Osteocyte (in vitro differentiated cells): Measurements from ENCODE around the gene LRRC45. TPM values are rescaled to one million over a fixed set of nuclear protein-coding genes. Genes with fewer than 3 reads are reported as not detected.
A peak's percentile ranks its signal among the peaks of the same experiment; 100 is the strongest.

Experiments used
- DNase-seq: peaks from one replicate; pipeline ENCODE4 v3.0.0; 2021; ENCODE audit warnings: mixed read lengths; ENCODE audit not compliant: unreplicated experiment; ENCODE audit errors: extremely low spot score
- H3K27ac Mint-ChIP-seq: one replicate; pipeline ENCODE4 v1.8.0; 2021; ENCODE audit warnings: mild to moderate bottlenecking, mixed read lengths; ENCODE audit not compliant: unreplicated experiment
- H3K27me3 Mint-ChIP-seq: one replicate; pipeline ENCODE4 v1.8.0; 2021; ENCODE audit warnings: mixed read lengths; ENCODE audit not compliant: unreplicated experiment
- H3K36me3 Mint-ChIP-seq: one replicate; pipeline ENCODE4 v1.8.0; 2021; ENCODE audit warnings: mixed read lengths; ENCODE audit not compliant: unreplicated experiment
- H3K4me1 Mint-ChIP-seq: one replicate; pipeline ENCODE4 v1.8.0; 2021; ENCODE audit warnings: mixed read lengths; ENCODE audit not compliant: unreplicated experiment
- H3K4me3 Mint-ChIP-seq: one replicate; pipeline ENCODE4 v1.8.0; 2021; ENCODE audit warnings: mild to moderate bottlenecking, moderate library complexity, mixed read lengths; ENCODE audit not compliant: unreplicated experiment
- H3K9me3 Mint-ChIP-seq: one replicate; pipeline ENCODE4 v1.8.0; 2021; ENCODE audit warnings: mixed read lengths; ENCODE audit not compliant: unreplicated experiment
- CTCF ChIP-seq: fragments of 200-600 bp; sonication (generic); IDR thresholded peaks from 2 replicates; pipeline ENCODE4 v1.5.0; 2021; ENCODE audit warnings: antibody characterized with exemption, mild to moderate bottlenecking, moderate library complexity
- total RNA-seq: library from RNA; stranded (reverse); gene quantifications from 2 replicates; pipeline ENCODE4 v1.2.1, GENCODE V29; 2021

The LRRC45 gene
- total RNA-seq, 1 donor from 2014 or later: 9.4 TPM

- Mint-ChIP-seq H3K4me1 (peaks cover 22% of the 10 kb centered on the region), H3K27ac (no peak overlapping the region), H3K4me3 (peak overlapping the region; percentile 77), H3K9me3 (no peaks in the 10 kb centered on the region), H3K27me3 (no peaks in the 10 kb centered on the region), H3K36me3 (no peaks in the 10 kb centered on the region)
- no peak for TF ChIP-seq CTCF
- DNase-seq: no peak
Observed at GRCh38 chr17:82023447-82024241, 539 bp downstream of the LRRC45 start.

- no peaks in the 10 kb centered on the region for H3K9me3 Mint-ChIP-seq
- H3K27me3 Mint-ChIP-seq: no peaks in the 10 kb centered on the region
- H3K4me3 Mint-ChIP-seq: no peak overlapping the region
- DNase-seq: no peak
- no peaks in the 10 kb centered on the region for H3K36me3 Mint-ChIP-seq
- TF ChIP-seq CTCF: no peak
- no peak overlapping the region for H3K27ac Mint-ChIP-seq
- peaks cover 22% of the 10 kb centered on the region for H3K4me1 Mint-ChIP-seq
Observed at GRCh38 chr17:82024859-82025258, 1.8 kb downstream of the LRRC45 start.

- H3K36me3 Mint-ChIP-seq: no peaks in the 10 kb centered on the region
- H3K27me3 Mint-ChIP-seq: no peaks in the 10 kb centered on the region
- no peak overlapping the region for H3K27ac Mint-ChIP-seq
- no peaks in the 10 kb centered on the region for H3K9me3 Mint-ChIP-seq
- no peak for DNase-seq
- no peak for TF ChIP-seq CTCF
- H3K4me3 Mint-ChIP-seq: no peak overlapping the region
- peaks cover 24% of the 10 kb centered on the region for H3K4me1 Mint-ChIP-seq
Observed at GRCh38 chr17:82025401-82026107, 2.4 kb downstream of the LRRC45 start.

- DNase-seq: no peak
- no peak for TF ChIP-seq CTCF
- H3K4me3 Mint-ChIP-seq: no peak overlapping the region
- H3K36me3 Mint-ChIP-seq: no peaks in the 10 kb centered on the region
- H3K4me1 Mint-ChIP-seq: peaks cover 23% of the 10 kb centered on the region
- H3K27me3 Mint-ChIP-seq: no peaks in the 10 kb centered on the region
- H3K9me3 Mint-ChIP-seq: no peaks in the 10 kb centered on the region
- H3K27ac Mint-ChIP-seq: no peak overlapping the region
Observed at GRCh38 chr17:82028246-82028645, 5.1 kb downstream of the LRRC45 start.

GRCh38 chr17:82028966-82029365 is 5.9 kb downstream of the LRRC45 start:
- no peaks in the 10 kb centered on the region for H3K27me3 Mint-ChIP-seq
- H3K36me3 Mint-ChIP-seq: no peaks in the 10 kb centered on the region
- DNase-seq: no peak
- H3K4me3 Mint-ChIP-seq: no peak overlapping the region
- TF ChIP-seq CTCF: no peak
- no peak overlapping the region for H3K27ac Mint-ChIP-seq
- H3K4me1 Mint-ChIP-seq: peaks cover 18% of the 10 kb centered on the region
- H3K9me3 Mint-ChIP-seq: no peaks in the 10 kb centered on the region
